Right lobe of liver (tissue), 4 donors: ENCODE results near the gene R3HDM4.

Experiments used
- CTCF ChIP-seq, 4 donors: fragments of 200-600 bp in 3 of 4; fragments of 450-650 bp in 1 of 4; IDR thresholded peaks; one replicate each; pipeline versions ENCODE4 v1.5.1 to v1.8.0; 2016 to 2022; ENCODE audit warnings: antibody characterized with exemption in 4 of 4, mild to moderate bottlenecking in 2 of 4
- POLR2A ChIP-seq: fragments of 450-650 bp; IDR thresholded peaks from one replicate; pipeline ENCODE4 v1.6.1; 2017; ENCODE audit warnings: antibody characterized with exemption, mild to moderate bottlenecking
- donor health status: DM: no; HTN: no; CAD: no.
- donor health status: DM: no; HTN: no; CAD: no.
- donor health status: DM: no; HTN: yes; CAD: no.

GRCh38 chr19:869245-870177, 43.5 kb downstream of the R3HDM4 start:
- TF ChIP-seq CTCF (IDR thresholded peaks at IDR 0.05) (no peak), POLR2A (no peak)
